GM23338 (cell line): ENCODE results near the gene SERP2. TPM values are rescaled to one million over a fixed set of nuclear protein-coding genes. Genes with fewer than 3 reads are reported as not detected.

Source experiments
- ATAC-seq: fragments of 200-7000 bp; cut with Tn5 transposase; 3 replicates; pipeline ENCODE4 v1.9.1; 2020
- DNase-seq: peaks from one replicate; pipeline ENCODE4 v3.0.0-alpha.2; 2015; ENCODE audit warnings: low spot score
- H2AFZ ChIP-seq: fragments of 200-600 bp; sonication (generic); 2 replicates; pipeline ENCODE4 v1.8.0; 2016; ENCODE audit warnings: antibody characterized with exemption, mild to moderate bottlenecking, moderate library complexity
- H3F3A ChIP-seq: fragments of 200-600 bp; sonication (generic); replicated peaks from 2 replicates; pipeline ENCODE4 v1.8.0; 2017; ENCODE audit warnings: antibody characterized with exemption, mixed run types, low read depth
- H3K27ac ChIP-seq: fragments of 200-600 bp; sonication (generic); 2 replicates; pipeline ENCODE4 v1.6.1; 2016; ENCODE audit warnings: low read depth
- H3K27me3 ChIP-seq: fragments of 200-600 bp; sonication (generic); 2 replicates; pipeline ENCODE4 v1.8.0; 2016; ENCODE audit warnings: mild to moderate bottlenecking, mixed run types, moderate library complexity; ENCODE audit not compliant: insufficient read depth
- H3K36me3 ChIP-seq: fragments of 200-600 bp; sonication (generic); 2 replicates; pipeline ENCODE4 v1.8.0; 2016; ENCODE audit warnings: mild to moderate bottlenecking; ENCODE audit not compliant: insufficient read depth
- H3K4me1 ChIP-seq: fragments of 200-600 bp; sonication (generic); 2 replicates; pipeline ENCODE4 v1.8.0; 2016; ENCODE audit warnings: mild to moderate bottlenecking, moderate library complexity; ENCODE audit not compliant: insufficient read depth
- H3K4me2 ChIP-seq: fragments of 200-600 bp; sonication (generic); 2 replicates; pipeline ENCODE4 v1.7.1; 2017; ENCODE audit warnings: mixed run types
- H3K4me3 ChIP-seq: fragments of 200-600 bp; sonication (generic); 2 replicates; pipeline ENCODE4 v1.6.1; 2016; ENCODE audit warnings: mixed run types
- H3K79me2 ChIP-seq: fragments of 200-600 bp; sonication (generic); replicated peaks from 2 replicates; pipeline ENCODE4 v1.8.0; 2017; ENCODE audit warnings: mild to moderate bottlenecking; ENCODE audit not compliant: insufficient read depth
- H3K9me2 ChIP-seq: fragments of 200-600 bp; sonication (generic); 2 replicates; pipeline ENCODE4 v1.8.0; 2017; ENCODE audit not compliant: insufficient read depth
- H4K20me1 ChIP-seq: fragments of 200-600 bp; sonication (generic); replicated peaks from 2 replicates; pipeline ENCODE4 v1.8.0; 2017; ENCODE audit warnings: mild to moderate bottlenecking; ENCODE audit not compliant: insufficient read depth
- H3K27ac Mint-ChIP-seq: 2 replicates; pipeline ENCODE4 v1.8.0; 2020; ENCODE audit warnings: inconsistent platforms, mild to moderate bottlenecking, moderate library complexity, mixed read lengths
- H3K27me3 Mint-ChIP-seq: 3 replicates; pipeline ENCODE4 v1.8.0; 2022; ENCODE audit warnings: low read depth, mild to moderate bottlenecking, moderate library complexity, mixed read lengths, inconsistent platforms; ENCODE audit not compliant: insufficient read depth, poor library complexity
- H3K36me3 Mint-ChIP-seq: 3 replicates; pipeline ENCODE4 v1.8.0; 2021; ENCODE audit warnings: low read depth, mild to moderate bottlenecking, inconsistent platforms, moderate library complexity, mixed read lengths
- H3K4me1 Mint-ChIP-seq: 3 replicates; pipeline ENCODE4 v1.8.0; 2020; ENCODE audit warnings: mild to moderate bottlenecking, inconsistent platforms, mixed read lengths
- H3K4me3 Mint-ChIP-seq: 3 replicates; pipeline ENCODE4 v1.8.0; 2021; ENCODE audit warnings: moderate library complexity, mild to moderate bottlenecking, inconsistent platforms, mixed read lengths
- H3K9me3 Mint-ChIP-seq: 3 replicates; pipeline ENCODE4 v1.8.0; 2020; ENCODE audit warnings: moderate library complexity, mild to moderate bottlenecking, inconsistent platforms, mixed read lengths
- CREB1 ChIP-seq: fragments of 250-450 bp; sonication (Bioruptor Pico); IDR thresholded peaks from 2 replicates; pipeline ENCODE4 v1.5.0; 2020; ENCODE audit warnings: low read depth, mild to moderate bottlenecking, moderate library complexity
- CTCF ChIP-seq, 2 experiments: fragments of 200-600 bp in 1 of 2; sonication (generic) in 1 of 2; conservative IDR thresholded peaks; 2 replicates each; pipeline versions ENCODE4 v1.5.1 to v1.6.1; 2016 to 2017; ENCODE audit warnings: antibody characterized with exemption in 2 of 2, low read depth in 2 of 2, mild to moderate bottlenecking in 2 of 2, moderate library complexity in 1 of 2
- ETS1 ChIP-seq: IDR thresholded peaks from 2 replicates; pipeline ENCODE4 v1.6.1; 2016; ENCODE audit warnings: antibody characterized with exemption
- EZH2 ChIP-seq: fragments of 200-600 bp; sonication (generic); IDR thresholded peaks from one replicate; pipeline ENCODE4 v1.8.0; 2017; ENCODE audit warnings: antibody characterized with exemption, mild to moderate bottlenecking, low read depth; ENCODE audit not compliant: unreplicated experiment
- EZH2phosphoT487 ChIP-seq: fragments of 200-600 bp; sonication (generic); IDR thresholded peaks from one replicate; pipeline ENCODE4 v1.8.1; 2018; ENCODE audit warnings: antibody characterized with exemption; ENCODE audit not compliant: unreplicated experiment
- JUNB ChIP-seq: IDR thresholded peaks from one replicate; pipeline ENCODE4 v1.6.1; 2016; ENCODE audit warnings: antibody characterized with exemption; ENCODE audit not compliant: unreplicated experiment
- NANOG ChIP-seq: IDR thresholded peaks from 2 replicates; pipeline ENCODE4 v1.6.1; 2016; ENCODE audit warnings: antibody characterized with exemption, borderline replicate concordance
- POLR2AphosphoS5 ChIP-seq: IDR thresholded peaks from 2 replicates; pipeline ENCODE4 v1.6.1; 2016; ENCODE audit warnings: antibody characterized with exemption, low read depth
- STAT1 ChIP-seq: IDR thresholded peaks from one replicate; pipeline ENCODE4 v1.6.1; 2016; ENCODE audit warnings: antibody characterized with exemption; ENCODE audit not compliant: unreplicated experiment
- ZNF114 ChIP-seq: fragments of 250-450 bp; sonication (Bioruptor Pico); IDR thresholded peaks from 2 replicates; pipeline ENCODE4 v1.5.0; 2020; ENCODE audit warnings: mild to moderate bottlenecking, moderate library complexity
- ZNF331 ChIP-seq: fragments of 250-450 bp; sonication (Bioruptor Pico); IDR thresholded peaks from 2 replicates; pipeline ENCODE4 v1.5.0; 2020; ENCODE audit warnings: low read depth, mild to moderate bottlenecking, moderate library complexity
- ZNF462 ChIP-seq: fragments of 250-450 bp; sonication (Bioruptor Pico); IDR thresholded peaks from 2 replicates; pipeline ENCODE4 v1.5.0; 2020; ENCODE audit warnings: mild to moderate bottlenecking, moderate library complexity
- polyA plus RNA-seq: library from polyadenylated mRNA; unstranded; fragments of >200 nt; fragmentation: Nextera tagmentation; extraction: Ambion mirVana; gene quantifications from 2 replicates; pipeline ENCODE4 v1.2.1, GENCODE V29; 2016
- total RNA-seq: library from RNA; depleted of rRNA; stranded (reverse); fragments of >200 nt; shearing (Covaris generic); gene quantifications from 2 replicates; pipeline ENCODE4 v1.2.3, GENCODE V29; 2014
- TF ChIP-seq, protein P1 (sequence below): IDR thresholded peaks from one replicate; pipeline ENCODE4 v1.6.1; 2018; ENCODE audit warnings: antibody characterized with exemption; ENCODE audit not compliant: unreplicated experiment

SERP2 gene
- total and polyA plus RNA-seq, 2 experiments from 2014 or later = 0.59 to 3.4 TPM

GRCh38 chr13:44365899-44366298 lies 7.7 kb upstream of the SERP2 start:
- H3K27me3 Mint-ChIP-seq = no peaks in the 10 kb centered on the region
- H3K4me3 Mint-ChIP-seq = no peak overlapping the region
- H3K9me2 ChIP-seq = no peaks in the 10 kb centered on the region
- no peak overlapping the region for H2AFZ ChIP-seq
- H3K4me2 ChIP-seq = no peak overlapping the region
- no peak overlapping the region for H3K27ac ChIP-seq
- H3K4me1 ChIP-seq = no peaks in the 10 kb centered on the region
- H3K36me3 ChIP-seq = no peaks in the 10 kb centered on the region
- H3F3A ChIP-seq = no peaks in the 10 kb centered on the region
- ATAC-seq (no peak), DNase-seq (no peak)
- no peak overlapping the region for H3K4me3 ChIP-seq
- no peaks in the 10 kb centered on the region for H3K36me3 Mint-ChIP-seq
- no peaks in the 10 kb centered on the region for H3K9me3 Mint-ChIP-seq
- no peak for TF ChIP-seq CREB1 (CRISPR knock-in tag)
- no peak for TF ChIP-seq ZNF331 (CRISPR knock-in tag)
- no peak for TF ChIP-seq EZH2phosphoT487
- TF ChIP-seq EZH2 = no peak
- no peak for TF ChIP-seq ETS1
- TF ChIP-seq ZNF462 = no peak
- no peak for TF ChIP-seq ZNF114 (CRISPR knock-in tag)
- TF ChIP-seq JUNB = no peak
- TF ChIP-seq, protein P1, sequence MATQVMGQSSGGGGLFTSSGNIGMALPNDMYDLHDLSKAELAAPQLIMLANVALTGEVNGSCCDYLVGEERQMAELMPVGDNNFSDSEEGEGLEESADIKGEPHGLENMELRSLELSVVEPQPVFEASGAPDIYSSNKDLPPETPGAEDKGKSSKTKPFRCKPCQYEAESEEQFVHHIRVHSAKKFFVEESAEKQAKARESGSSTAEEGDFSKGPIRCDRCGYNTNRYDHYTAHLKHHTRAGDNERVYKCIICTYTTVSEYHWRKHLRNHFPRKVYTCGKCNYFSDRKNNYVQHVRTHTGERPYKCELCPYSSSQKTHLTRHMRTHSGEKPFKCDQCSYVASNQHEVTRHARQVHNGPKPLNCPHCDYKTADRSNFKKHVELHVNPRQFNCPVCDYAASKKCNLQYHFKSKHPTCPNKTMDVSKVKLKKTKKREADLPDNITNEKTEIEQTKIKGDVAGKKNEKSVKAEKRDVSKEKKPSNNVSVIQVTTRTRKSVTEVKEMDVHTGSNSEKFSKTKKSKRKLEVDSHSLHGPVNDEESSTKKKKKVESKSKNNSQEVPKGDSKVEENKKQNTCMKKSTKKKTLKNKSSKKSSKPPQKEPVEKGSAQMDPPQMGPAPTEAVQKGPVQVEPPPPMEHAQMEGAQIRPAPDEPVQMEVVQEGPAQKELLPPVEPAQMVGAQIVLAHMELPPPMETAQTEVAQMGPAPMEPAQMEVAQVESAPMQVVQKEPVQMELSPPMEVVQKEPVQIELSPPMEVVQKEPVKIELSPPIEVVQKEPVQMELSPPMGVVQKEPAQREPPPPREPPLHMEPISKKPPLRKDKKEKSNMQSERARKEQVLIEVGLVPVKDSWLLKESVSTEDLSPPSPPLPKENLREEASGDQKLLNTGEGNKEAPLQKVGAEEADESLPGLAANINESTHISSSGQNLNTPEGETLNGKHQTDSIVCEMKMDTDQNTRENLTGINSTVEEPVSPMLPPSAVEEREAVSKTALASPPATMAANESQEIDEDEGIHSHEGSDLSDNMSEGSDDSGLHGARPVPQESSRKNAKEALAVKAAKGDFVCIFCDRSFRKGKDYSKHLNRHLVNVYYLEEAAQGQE = no peak
- no peak for TF ChIP-seq CTCF (conservative IDR thresholded peaks at IDR 0.05; ENCODE audit: low read depth in 2 of 2)
- no peak for TF ChIP-seq STAT1
- no peak for TF ChIP-seq NANOG
- TF ChIP-seq POLR2AphosphoS5 = no peak
- H3K27ac Mint-ChIP-seq = no peak overlapping the region
- H3K27me3 ChIP-seq = no peaks in the 10 kb centered on the region
- H3K79me2 ChIP-seq = no peaks in the 10 kb centered on the region
- H3K4me1 Mint-ChIP-seq = no peaks in the 10 kb centered on the region
- H4K20me1 ChIP-seq = no peaks in the 10 kb centered on the region
